ENCODE data around the gene RABGAP1. TPM values are rescaled to one million over a fixed set of nuclear protein-coding genes. Genes with fewer than 3 reads are reported as not detected.
A peak's percentile ranks its signal among the peaks of the same experiment; 100 is the strongest.

The RABGAP1 gene
- total and polyA plus RNA-seq, 5 donors, result 15.2 to 56.7 (median 50.9) TPM

DNA sequence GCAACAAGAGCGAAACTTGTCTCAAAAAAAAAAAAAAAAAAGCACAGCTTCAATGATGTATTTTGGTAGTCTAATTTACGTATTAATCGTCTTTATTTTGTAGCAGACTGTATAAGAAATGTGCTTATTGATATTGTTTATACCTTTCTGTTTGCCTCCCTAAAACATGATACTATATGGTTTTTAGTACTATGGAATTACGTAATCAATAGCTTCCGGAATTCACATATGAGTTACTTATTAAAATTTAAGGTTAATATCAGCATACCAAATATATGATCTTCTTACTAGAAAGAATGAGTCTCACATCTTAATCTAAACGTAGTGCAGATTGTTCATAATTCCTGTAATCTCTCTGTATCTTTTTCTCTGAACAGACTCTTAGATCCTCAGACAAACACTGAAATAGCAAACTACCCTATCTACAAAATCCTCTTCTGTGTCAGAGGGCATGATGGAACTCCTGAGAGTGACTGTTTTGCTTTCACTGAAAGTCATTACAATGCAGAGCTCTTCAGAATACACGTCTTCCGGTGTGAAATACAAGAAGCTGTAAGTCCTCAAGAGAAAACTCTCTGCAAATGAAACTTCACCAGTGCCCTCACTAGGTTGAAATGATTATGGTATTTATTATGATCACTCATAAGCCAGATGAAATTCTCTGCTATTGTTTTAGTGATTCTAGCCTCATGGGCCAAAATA, 48.3 kb downstream of the RABGAP1 start:
- WGBS, result 77% methylated on average over 8 of the region's 8 CpGs
- intact Hi-C loops (cut with DNase I), result no loop called here
- H3K4me3 ChIP-seq (ENCODE audit: low read length), result no peak overlapping the region
- H3K9me3 ChIP-seq (ENCODE audit: control insufficient read depth, low read length), result no peaks in the 10 kb centered on the region
- ATAC-seq, result no peak
- no peak overlapping the region for H3K27ac ChIP-seq (ENCODE audit: low read length)
- H3K4me1 ChIP-seq (ENCODE audit: control insufficient read depth, insufficient read depth, low read length), result no peaks in the 10 kb centered on the region
- DNase-seq, result no peak
- H3K27me3 ChIP-seq (ENCODE audit: control insufficient read depth, insufficient read depth), result no peaks in the 10 kb centered on the region

- DNase-seq (peak in 1 of 3 donors; percentile 21), ATAC-seq (peak; percentile 65 to 89)
- WGBS, result 48% methylated on average over 4 of the region's 4 CpGs
- Histone ChIP-seq H3K27me3 (ENCODE audit: control insufficient read depth, insufficient read depth) (no peaks in the 10 kb centered on the region), H3K27ac (ENCODE audit: low read length) (no peak overlapping the region), H3K4me1 (ENCODE audit: control insufficient read depth, insufficient read depth, low read length) (no peaks in the 10 kb centered on the region), H3K9me3 (ENCODE audit: control insufficient read depth, low read length) (no peaks in the 10 kb centered on the region), H3K4me3 (ENCODE audit: low read length) (no peak overlapping the region)
- intact Hi-C loops (cut with DNase I), result no loop called here
Measured at GRCh38 chr9:122991370-122991830, 50.6 kb downstream of the RABGAP1 start.

DNA sequence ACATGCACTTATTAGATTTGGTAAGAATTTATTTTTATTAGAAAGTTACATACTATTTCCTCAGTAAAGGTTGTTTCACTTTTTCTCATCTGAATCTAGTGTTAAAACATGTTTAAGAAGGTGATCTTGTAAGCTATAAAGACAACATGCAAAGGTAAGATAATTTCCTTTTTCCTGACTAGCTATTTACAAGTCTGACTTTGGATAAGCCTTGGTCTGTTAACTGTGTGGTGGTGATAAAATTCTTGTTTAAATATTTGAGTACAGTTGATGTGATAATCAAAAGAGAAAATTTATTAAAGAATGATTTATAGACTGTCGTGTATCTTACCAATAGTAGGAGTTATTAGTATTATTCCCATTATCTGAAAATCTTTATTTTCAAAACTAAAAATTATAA, 55.8 kb downstream of the RABGAP1 start:
- H3K4me3 ChIP-seq (ENCODE audit: low read length), result no peak overlapping the region
- intact Hi-C loops (cut with DNase I), result no loop called here
- H3K27ac ChIP-seq (ENCODE audit: low read length), result no peak overlapping the region
- DNase-seq (no peak), ATAC-seq (no peak)
- 95% methylated on average over 1 of the region's 1 CpG for WGBS
- H3K27me3 ChIP-seq (ENCODE audit: control insufficient read depth, insufficient read depth), result no peaks in the 10 kb centered on the region
- peaks cover 2% of the 10 kb centered on the region for H3K4me1 ChIP-seq (ENCODE audit: control insufficient read depth, insufficient read depth, low read length)
- no peaks in the 10 kb centered on the region for H3K9me3 ChIP-seq (ENCODE audit: control insufficient read depth, low read length)

DNA sequence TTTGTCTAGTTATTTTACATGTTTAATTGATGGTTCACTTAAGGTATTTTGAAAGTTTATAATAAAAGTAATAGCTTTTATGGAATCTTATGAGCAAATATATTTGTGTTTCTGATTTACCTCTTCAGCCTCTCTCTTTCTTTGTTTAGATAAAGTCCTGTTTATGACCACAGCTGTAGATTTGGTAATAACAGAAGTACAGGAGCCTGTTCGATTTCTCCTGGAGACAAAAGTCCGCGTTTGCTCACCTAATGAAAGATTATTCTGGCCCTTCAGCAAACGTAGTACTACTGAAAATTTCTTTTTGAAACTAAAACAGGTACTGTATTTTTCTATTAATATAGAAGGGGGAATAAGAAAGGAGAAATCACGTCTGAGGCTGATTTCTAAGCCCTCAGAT, 57.6 kb downstream of the RABGAP1 start:
- WGBS, result 91% methylated on average over 5 of the region's 5 CpGs
- no peak overlapping the region for H3K4me3 ChIP-seq (ENCODE audit: low read length)
- H3K27me3 ChIP-seq (ENCODE audit: control insufficient read depth, insufficient read depth), result no peaks in the 10 kb centered on the region
- H3K9me3 ChIP-seq (ENCODE audit: control insufficient read depth, low read length), result no peaks in the 10 kb centered on the region
- ATAC-seq (no peak), DNase-seq (no peak)
- H3K27ac ChIP-seq (ENCODE audit: low read length), result no peak overlapping the region
- intact Hi-C loops (cut with DNase I), result no loop called here
- H3K4me1 ChIP-seq (ENCODE audit: control insufficient read depth, insufficient read depth, low read length), result peaks cover 2% of the 10 kb centered on the region

GRCh38 chr9:123000371-123001068, 59.7 kb downstream of the RABGAP1 start:
- no peaks in the 10 kb centered on the region for H3K9me3 ChIP-seq (ENCODE audit: control insufficient read depth, low read length)
- DNase-seq (no peak), ATAC-seq (no peak)
- no peak overlapping the region for H3K4me3 ChIP-seq (ENCODE audit: low read length)
- H3K27me3 ChIP-seq (ENCODE audit: control insufficient read depth, insufficient read depth), result no peaks in the 10 kb centered on the region
- intact Hi-C loops (cut with DNase I), result no loop called here
- H3K4me1 ChIP-seq (ENCODE audit: control insufficient read depth, insufficient read depth, low read length), result peaks cover 2% of the 10 kb centered on the region
- no peak overlapping the region for H3K27ac ChIP-seq (ENCODE audit: low read length)
- 100% methylated on average over 1 of the region's 1 CpG for WGBS

DNA sequence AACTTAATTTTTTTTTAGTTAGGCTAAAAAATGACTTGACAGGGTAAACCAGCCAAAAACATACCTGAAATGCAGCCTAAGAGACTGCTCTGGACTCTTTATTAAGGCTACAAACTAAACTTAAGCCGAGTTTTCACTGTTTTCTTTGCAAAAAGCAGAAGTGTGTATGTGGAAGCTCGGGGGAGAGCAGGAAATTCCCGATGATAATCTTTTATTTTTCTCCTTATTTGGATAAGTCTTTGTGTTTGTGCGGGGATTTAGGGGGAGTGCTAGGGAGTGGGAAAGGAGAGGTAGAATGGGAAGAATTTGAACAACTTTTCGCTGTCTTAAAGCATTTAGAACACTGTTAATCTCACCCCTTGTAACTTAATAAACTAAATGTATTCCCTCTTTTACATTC, 61.9 kb downstream of the RABGAP1 start:
- Histone ChIP-seq H3K27ac (ENCODE audit: low read length) (no peak overlapping the region), H3K4me1 (ENCODE audit: control insufficient read depth, insufficient read depth, low read length) (peaks cover 3% of the 10 kb centered on the region), H3K4me3 (ENCODE audit: low read length) (no peak overlapping the region), H3K27me3 (ENCODE audit: control insufficient read depth, insufficient read depth) (no peaks in the 10 kb centered on the region), H3K9me3 (ENCODE audit: control insufficient read depth, low read length) (no peaks in the 10 kb centered on the region)
- intact Hi-C loops (cut with DNase I), result no loop called here
- ATAC-seq (peak in 1 of 2 donors; percentile 46), DNase-seq (no peak)
- WGBS, result 35% methylated on average over 5 of the region's 5 CpGs

DNA sequence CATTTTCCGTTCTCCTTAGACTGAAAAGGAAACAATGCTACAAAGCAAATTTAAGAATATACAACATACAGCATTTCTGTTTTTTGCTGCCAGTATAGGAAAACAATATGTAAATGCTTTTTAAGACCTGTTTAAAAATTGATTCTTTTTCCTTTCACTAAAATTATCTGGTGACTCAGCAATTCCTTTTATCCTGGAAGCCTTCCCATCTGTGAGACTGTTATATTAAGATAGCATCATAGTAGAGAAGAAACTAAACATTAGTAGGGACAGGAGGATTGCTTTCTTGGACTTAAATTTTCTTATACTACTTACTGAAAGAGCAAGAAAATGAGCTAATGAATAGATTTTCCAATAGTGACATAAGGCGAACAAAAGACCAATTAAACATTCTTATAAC, 62.6 kb downstream of the RABGAP1 start:
- H3K9me3 ChIP-seq (ENCODE audit: control insufficient read depth, low read length), result no peaks in the 10 kb centered on the region
- no peak for ATAC-seq
- H3K27ac ChIP-seq (ENCODE audit: low read length), result no peak overlapping the region
- H3K4me1 ChIP-seq (ENCODE audit: control insufficient read depth, insufficient read depth, low read length), result peaks cover 1% of the 10 kb centered on the region
- no peak for DNase-seq
- intact Hi-C loops (cut with DNase I), result no loop called here
- no peak overlapping the region for H3K4me3 ChIP-seq (ENCODE audit: low read length)
- H3K27me3 ChIP-seq (ENCODE audit: control insufficient read depth, insufficient read depth), result no peaks in the 10 kb centered on the region
- 91% methylated on average over 2 of the region's 2 CpGs for WGBS

DNA sequence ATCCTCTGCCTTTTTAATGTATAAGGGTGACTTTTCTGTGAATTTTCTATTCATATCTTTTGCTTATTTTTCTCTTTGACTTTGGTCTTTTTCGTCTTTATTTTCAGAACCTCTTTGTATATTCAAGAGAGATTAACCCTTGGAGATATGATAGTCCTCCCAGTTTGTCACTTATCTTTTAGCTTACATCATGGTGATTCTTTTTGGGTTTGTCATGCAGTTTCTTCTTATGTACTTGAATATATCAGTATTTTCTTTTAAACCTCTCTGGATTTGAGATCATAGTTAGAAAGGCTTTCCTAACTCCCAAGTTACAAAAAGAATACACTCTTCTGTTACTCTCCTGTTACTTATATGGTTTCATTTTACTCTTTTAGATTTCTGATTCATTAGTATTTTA, 65.1 kb downstream of the RABGAP1 start:
- no peak for ATAC-seq
- Histone ChIP-seq H3K4me1 (ENCODE audit: control insufficient read depth, insufficient read depth, low read length) (peaks cover 1% of the 10 kb centered on the region), H3K27ac (ENCODE audit: low read length) (no peak overlapping the region), H3K27me3 (ENCODE audit: control insufficient read depth, insufficient read depth) (no peaks in the 10 kb centered on the region), H3K4me3 (ENCODE audit: low read length) (no peak overlapping the region), H3K9me3 (ENCODE audit: control insufficient read depth, low read length) (no peaks in the 10 kb centered on the region)
- intact Hi-C loops (cut with DNase I), result no loop called here
- DNase-seq, result no peak
- WGBS, result 69% methylated on average over 1 of the region's 1 CpG

DNA sequence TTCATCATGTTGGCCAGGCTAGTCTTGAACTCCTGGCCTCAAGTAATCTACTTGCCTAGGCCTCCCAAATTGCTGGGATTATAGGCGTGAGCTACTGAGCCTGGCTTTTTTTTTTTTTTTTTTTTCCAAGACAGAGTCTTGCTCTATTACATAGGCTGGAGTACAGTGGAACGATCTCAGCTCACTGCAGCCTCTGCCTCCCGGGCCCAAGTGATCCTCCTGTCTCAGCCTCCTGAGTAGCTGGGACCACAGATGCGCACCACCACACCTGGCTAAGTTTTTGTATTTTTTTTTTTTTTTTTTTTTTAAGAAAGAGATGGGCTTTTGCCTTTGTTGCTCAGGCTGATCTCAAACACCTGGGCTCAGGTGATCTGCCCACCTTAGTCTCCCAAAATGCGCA, 66.4 kb downstream of the RABGAP1 start:
- no peaks in the 10 kb centered on the region for H3K27me3 ChIP-seq (ENCODE audit: control insufficient read depth, insufficient read depth)
- ATAC-seq (no peak), DNase-seq (no peak)
- no peaks in the 10 kb centered on the region for H3K9me3 ChIP-seq (ENCODE audit: control insufficient read depth, low read length)
- H3K4me3 ChIP-seq (ENCODE audit: low read length), result no peak overlapping the region
- no peak overlapping the region for H3K27ac ChIP-seq (ENCODE audit: low read length)
- H3K4me1 ChIP-seq (ENCODE audit: control insufficient read depth, insufficient read depth, low read length), result peaks cover 1% of the 10 kb centered on the region
- intact Hi-C loops (cut with DNase I), result no loop called here
- 79% methylated on average over 5 of the region's 5 CpGs for WGBS

GRCh38 chr9:123008909-123009308, 68.1 kb downstream of the RABGAP1 start:
- no peak for DNase-seq
- Histone ChIP-seq H3K27ac (ENCODE audit: low read length) (no peak overlapping the region), H3K4me3 (ENCODE audit: low read length) (no peak overlapping the region), H3K4me1 (ENCODE audit: control insufficient read depth, insufficient read depth, low read length) (peaks cover 1% of the 10 kb centered on the region), H3K27me3 (ENCODE audit: control insufficient read depth, insufficient read depth) (no peaks in the 10 kb centered on the region), H3K9me3 (ENCODE audit: control insufficient read depth, low read length) (no peaks in the 10 kb centered on the region)
- intact Hi-C loops (cut with DNase I), result no loop called here
- no peak for ATAC-seq

- 94% methylated on average over 3 of the region's 3 CpGs for WGBS
- intact Hi-C loops (cut with DNase I), result no loop called here
- ATAC-seq, result no peak
Measured at GRCh38 chr9:123011380-123011779, 70.6 kb downstream of the RABGAP1 start.

More at GRCh38 chr9:123011380-123011779, 70.6 kb downstream of the RABGAP1 start:
- DNase-seq, result no peak
- Histone ChIP-seq H3K9me3 (ENCODE audit: control insufficient read depth, low read length) (no peaks in the 10 kb centered on the region), H3K27ac (ENCODE audit: low read length) (no peak overlapping the region), H3K4me3 (ENCODE audit: low read length) (no peak overlapping the region), H3K27me3 (ENCODE audit: control insufficient read depth, insufficient read depth) (no peaks in the 10 kb centered on the region), H3K4me1 (ENCODE audit: control insufficient read depth, insufficient read depth, low read length) (peaks cover 1% of the 10 kb centered on the region)
